GM12878 (cell line): Measurements from ENCODE around the gene SLC25A26. TPM values are rescaled to one million over a fixed set of nuclear protein-coding genes. Genes with fewer than 3 reads are reported as not detected.

ENCODE experiments used
- CEBPB ChIP-seq, 2 experiments: fragments of 150-350 bp in 1 of 2; IDR thresholded peaks; 2 replicates each; pipeline ENCODE4 v1.6.1; 2012 to 2014; ENCODE audit warnings: low read depth in 2 of 2, low read length in 2 of 2, borderline replicate concordance in 1 of 2, inconsistent platforms in 1 of 2
- CHD1 ChIP-seq: IDR thresholded peaks from 2 replicates; pipeline ENCODE4 v1.6.1; 2012; ENCODE audit warnings: low read depth, low read length, improper control_type of control experiment
- CHD2 ChIP-seq: IDR thresholded peaks from 2 replicates; pipeline ENCODE4 v1.6.1; 2011; ENCODE audit warnings: low read depth, low read length, improper control_type of control experiment, borderline replicate concordance
- EGR1 ChIP-seq, 2 experiments: IDR thresholded peaks; 1 replicate in 1 of 2; 2 replicates in 1 of 2; pipeline ENCODE4 v1.6.1; 2011 to 2012; ENCODE audit warnings: low read depth in 2 of 2, low read length in 2 of 2, borderline replicate concordance in 1 of 2, mild to moderate bottlenecking in 1 of 2, moderate library complexity in 1 of 2
- FOS ChIP-seq: IDR thresholded peaks from 3 replicates; pipeline ENCODE4 v1.6.1; 2011; ENCODE audit warnings: borderline replicate concordance; ENCODE audit not compliant: insufficient read length; ENCODE audit errors: extremely low read depth
- IKZF1 ChIP-seq: fragments of 450-650 bp; conservative IDR thresholded peaks from 2 replicates; pipeline ENCODE4 v1.6.1; 2017; ENCODE audit warnings: antibody characterized with exemption, mild to moderate bottlenecking
- MTA2 ChIP-seq: fragments of 450-650 bp; IDR thresholded peaks from 2 replicates; pipeline ENCODE4 v1.6.1; 2016; ENCODE audit warnings: low read depth, mild to moderate bottlenecking, moderate library complexity
- RBBP5 ChIP-seq: fragments of 200-600 bp; sonication (generic); conservative IDR thresholded peaks from 2 replicates; pipeline ENCODE4 v1.6.1; 2016
- RELA ChIP-seq: fragments of 450-650 bp; IDR thresholded peaks from 2 replicates; pipeline ENCODE4 v1.8.0; 2014; ENCODE audit warnings: borderline replicate concordance; ENCODE audit not compliant: partially characterized antibody
- WRNIP1 ChIP-seq: IDR thresholded peaks from 2 replicates; pipeline ENCODE4 v1.6.1; 2011; ENCODE audit warnings: low read depth, low read length, improper control_type of control experiment, borderline replicate concordance
- ZNF207 ChIP-seq: fragments of 450-650 bp; IDR thresholded peaks from 2 replicates; pipeline ENCODE4 v1.6.1; 2014; ENCODE audit warnings: antibody characterized with exemption, mild to moderate bottlenecking, borderline replicate concordance
- polyA plus RNA-seq, 11 experiments: library from polyadenylated mRNA; depleted of rRNA in 4 of 11; unstranded in 6 of 11; stranded (reverse) in 5 of 11; fragments of >200 nt; fragmentation: Nextera tagmentation in 4 of 11; fragmentation: Illumina TruSeq in 1 of 11; extraction: Ambion mirVana in 4 of 11; extraction: Trizol in 1 of 11; gene quantifications; 1 replicate in 1 of 11; 2 replicates in 10 of 11; pipeline versions ENCODE4 v1.2.1 to v1.2.3, GENCODE V29; 2011 to 2016; ENCODE audit warnings: inconsistent platforms in 2 of 11, missing spikeins in 2 of 11, low read depth in 1 of 11
- total RNA-seq, 4 experiments: library from RNA; depleted of rRNA in 3 of 4; stranded (reverse); fragments of >200 nt in 3 of 4; fragmentation: Illumina TruSeq in 1 of 4; extraction: Trizol in 1 of 4; gene quantifications; 2 replicates each; pipeline versions ENCODE4 v1.2.1 to v1.2.3, GENCODE V29; 2013 to 2021
- TF ChIP-seq, protein P1 (sequence below): IDR thresholded peaks from 2 replicates; pipeline ENCODE4 v1.6.1; 2011; ENCODE audit warnings: borderline replicate concordance, low read depth, mild to moderate bottlenecking, moderate library complexity, low read length; ENCODE audit not compliant: insufficient read depth, poor library complexity, severe bottlenecking
- TF ChIP-seq, protein P2 (sequence below): fragments of 450-650 bp; IDR thresholded peaks from 2 replicates; pipeline ENCODE4 v1.6.1; 2016; ENCODE audit warnings: mild to moderate bottlenecking
- TF ChIP-seq, protein P3 (sequence below): fragments of 150-350 bp; IDR thresholded peaks from 2 replicates; pipeline ENCODE4 v1.6.1; 2016; ENCODE audit warnings: low read depth, low read length
- TF ChIP-seq, protein P4 (sequence below): fragments of 450-650 bp; conservative IDR thresholded peaks from 2 replicates; pipeline ENCODE4 v1.6.1; 2017; ENCODE audit warnings: mild to moderate bottlenecking, moderate library complexity
- TF ChIP-seq, protein P5 (sequence below): fragments of 450-650 bp; IDR thresholded peaks from 2 replicates; pipeline ENCODE4 v1.6.1; 2014; ENCODE audit warnings: mild to moderate bottlenecking

SLC25A26 gene
- total and polyA plus RNA-seq, 10 of the 15 experiments (the other 5 are each of a cell fraction or from before 2014, with no cell fraction given) = 14.6 to 49.7 (median 24.9) TPM

DNA sequence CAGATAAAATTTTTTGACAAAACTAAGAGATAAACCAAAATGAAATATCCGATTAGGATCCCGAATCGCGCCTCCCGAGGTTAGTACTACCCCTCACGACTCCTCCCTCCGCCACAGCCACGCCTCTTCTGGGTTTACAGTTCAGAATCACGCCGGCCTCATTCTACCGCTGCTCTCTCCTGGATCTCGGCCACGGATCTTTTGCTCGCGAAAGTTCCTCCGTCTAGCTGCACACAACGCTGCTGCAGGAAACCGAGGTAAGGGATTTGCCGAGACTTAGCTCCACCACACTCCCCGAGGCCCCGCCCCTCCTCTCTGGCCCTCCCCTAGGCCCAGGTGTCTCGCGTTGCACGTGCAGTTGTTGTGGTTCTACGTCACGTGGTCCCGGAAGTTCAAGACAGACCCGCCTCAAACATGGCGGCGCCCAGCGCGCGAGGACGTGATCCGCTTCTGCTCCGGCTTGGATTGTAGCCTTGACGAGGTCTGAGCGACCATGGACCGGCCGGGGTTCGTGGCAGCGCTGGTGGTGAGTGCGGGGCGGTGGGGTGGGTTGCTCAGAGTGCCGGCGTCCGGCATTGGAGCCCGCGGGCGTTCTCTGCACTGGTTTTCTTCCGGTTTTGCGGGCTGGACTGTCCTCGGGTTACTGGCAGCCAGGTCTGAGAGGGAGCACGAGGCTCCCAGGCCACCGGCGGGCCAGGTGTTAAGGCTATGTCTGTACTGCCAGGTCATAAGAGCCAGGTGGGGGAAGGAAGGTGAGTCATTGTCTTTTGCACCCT is at the start of gene SLC25A26 (continued):
- TF ChIP-seq, protein P1, sequence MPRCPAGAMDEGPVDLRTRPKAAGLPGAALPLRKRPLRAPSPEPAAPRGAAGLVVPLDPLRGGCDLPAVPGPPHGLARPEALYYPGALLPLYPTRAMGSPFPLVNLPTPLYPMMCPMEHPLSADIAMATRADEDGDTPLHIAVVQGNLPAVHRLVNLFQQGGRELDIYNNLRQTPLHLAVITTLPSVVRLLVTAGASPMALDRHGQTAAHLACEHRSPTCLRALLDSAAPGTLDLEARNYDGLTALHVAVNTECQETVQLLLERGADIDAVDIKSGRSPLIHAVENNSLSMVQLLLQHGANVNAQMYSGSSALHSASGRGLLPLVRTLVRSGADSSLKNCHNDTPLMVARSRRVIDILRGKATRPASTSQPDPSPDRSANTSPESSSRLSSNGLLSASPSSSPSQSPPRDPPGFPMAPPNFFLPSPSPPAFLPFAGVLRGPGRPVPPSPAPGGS = no peak
- TF ChIP-seq MTA2 = no peak
- no peak for TF ChIP-seq CHD1
- no peak for TF ChIP-seq ZNF207
- TF ChIP-seq WRNIP1 = 0 out of 2 replicates have a peak, but pooled peaks have one; percentile 53
- no peak for TF ChIP-seq RBBP5
- peak; percentile 38 for TF ChIP-seq RELA
- TF ChIP-seq IKZF1 = peak; percentile 64
- TF ChIP-seq, protein P2, sequence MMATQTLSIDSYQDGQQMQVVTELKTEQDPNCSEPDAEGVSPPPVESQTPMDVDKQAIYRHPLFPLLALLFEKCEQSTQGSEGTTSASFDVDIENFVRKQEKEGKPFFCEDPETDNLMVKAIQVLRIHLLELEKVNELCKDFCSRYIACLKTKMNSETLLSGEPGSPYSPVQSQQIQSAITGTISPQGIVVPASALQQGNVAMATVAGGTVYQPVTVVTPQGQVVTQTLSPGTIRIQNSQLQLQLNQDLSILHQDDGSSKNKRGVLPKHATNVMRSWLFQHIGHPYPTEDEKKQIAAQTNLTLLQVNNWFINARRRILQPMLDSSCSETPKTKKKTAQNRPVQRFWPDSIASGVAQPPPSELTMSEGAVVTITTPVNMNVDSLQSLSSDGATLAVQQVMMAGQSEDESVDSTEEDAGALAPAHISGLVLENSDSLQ = peak; percentile 48; the same call in 1 of the 2 replicates
- TF ChIP-seq, protein P3, sequence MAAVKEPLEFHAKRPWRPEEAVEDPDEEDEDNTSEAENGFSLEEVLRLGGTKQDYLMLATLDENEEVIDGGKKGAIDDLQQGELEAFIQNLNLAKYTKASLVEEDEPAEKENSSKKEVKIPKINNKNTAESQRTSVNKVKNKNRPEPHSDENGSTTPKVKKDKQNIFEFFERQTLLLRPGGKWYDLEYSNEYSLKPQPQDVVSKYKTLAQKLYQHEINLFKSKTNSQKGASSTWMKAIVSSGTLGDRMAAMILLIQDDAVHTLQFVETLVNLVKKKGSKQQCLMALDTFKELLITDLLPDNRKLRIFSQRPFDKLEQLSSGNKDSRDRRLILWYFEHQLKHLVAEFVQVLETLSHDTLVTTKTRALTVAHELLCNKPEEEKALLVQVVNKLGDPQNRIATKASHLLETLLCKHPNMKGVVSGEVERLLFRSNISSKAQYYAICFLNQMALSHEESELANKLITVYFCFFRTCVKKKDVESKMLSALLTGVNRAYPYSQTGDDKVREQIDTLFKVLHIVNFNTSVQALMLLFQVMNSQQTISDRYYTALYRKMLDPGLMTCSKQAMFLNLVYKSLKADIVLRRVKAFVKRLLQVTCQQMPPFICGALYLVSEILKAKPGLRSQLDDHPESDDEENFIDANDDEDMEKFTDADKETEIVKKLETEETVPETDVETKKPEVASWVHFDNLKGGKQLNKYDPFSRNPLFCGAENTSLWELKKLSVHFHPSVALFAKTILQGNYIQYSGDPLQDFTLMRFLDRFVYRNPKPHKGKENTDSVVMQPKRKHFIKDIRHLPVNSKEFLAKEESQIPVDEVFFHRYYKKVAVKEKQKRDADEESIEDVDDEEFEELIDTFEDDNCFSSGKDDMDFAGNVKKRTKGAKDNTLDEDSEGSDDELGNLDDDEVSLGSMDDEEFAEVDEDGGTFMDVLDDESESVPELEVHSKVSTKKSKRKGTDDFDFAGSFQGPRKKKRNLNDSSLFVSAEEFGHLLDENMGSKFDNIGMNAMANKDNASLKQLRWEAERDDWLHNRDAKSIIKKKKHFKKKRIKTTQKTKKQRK = no peak
- TF ChIP-seq, protein P4, sequence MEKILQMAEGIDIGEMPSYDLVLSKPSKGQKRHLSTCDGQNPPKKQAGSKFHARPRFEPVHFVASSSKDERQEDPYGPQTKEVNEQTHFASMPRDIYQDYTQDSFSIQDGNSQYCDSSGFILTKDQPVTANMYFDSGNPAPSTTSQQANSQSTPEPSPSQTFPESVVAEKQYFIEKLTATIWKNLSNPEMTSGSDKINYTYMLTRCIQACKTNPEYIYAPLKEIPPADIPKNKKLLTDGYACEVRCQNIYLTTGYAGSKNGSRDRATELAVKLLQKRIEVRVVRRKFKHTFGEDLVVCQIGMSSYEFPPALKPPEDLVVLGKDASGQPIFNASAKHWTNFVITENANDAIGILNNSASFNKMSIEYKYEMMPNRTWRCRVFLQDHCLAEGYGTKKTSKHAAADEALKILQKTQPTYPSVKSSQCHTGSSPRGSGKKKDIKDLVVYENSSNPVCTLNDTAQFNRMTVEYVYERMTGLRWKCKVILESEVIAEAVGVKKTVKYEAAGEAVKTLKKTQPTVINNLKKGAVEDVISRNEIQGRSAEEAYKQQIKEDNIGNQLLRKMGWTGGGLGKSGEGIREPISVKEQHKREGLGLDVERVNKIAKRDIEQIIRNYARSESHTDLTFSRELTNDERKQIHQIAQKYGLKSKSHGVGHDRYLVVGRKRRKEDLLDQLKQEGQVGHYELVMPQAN = peak; percentile 97
- no peak for TF ChIP-seq CEBPB (IDR thresholded peaks at IDR 0.05; ENCODE audit: borderline replicate concordance in 1 of 2, low read depth in 2 of 2, low read length in 2 of 2)
- 0 out of 3 replicates have a peak, but pooled peaks of 1 of the 2 experiments have one; percentile 45 for TF ChIP-seq EGR1 (IDR thresholded peaks at IDR 0.05; ENCODE audit: borderline replicate concordance in 1 of 2, low read depth in 2 of 2, low read length in 2 of 2)
- peak; percentile 98 for TF ChIP-seq CHD2
- TF ChIP-seq, protein P5, sequence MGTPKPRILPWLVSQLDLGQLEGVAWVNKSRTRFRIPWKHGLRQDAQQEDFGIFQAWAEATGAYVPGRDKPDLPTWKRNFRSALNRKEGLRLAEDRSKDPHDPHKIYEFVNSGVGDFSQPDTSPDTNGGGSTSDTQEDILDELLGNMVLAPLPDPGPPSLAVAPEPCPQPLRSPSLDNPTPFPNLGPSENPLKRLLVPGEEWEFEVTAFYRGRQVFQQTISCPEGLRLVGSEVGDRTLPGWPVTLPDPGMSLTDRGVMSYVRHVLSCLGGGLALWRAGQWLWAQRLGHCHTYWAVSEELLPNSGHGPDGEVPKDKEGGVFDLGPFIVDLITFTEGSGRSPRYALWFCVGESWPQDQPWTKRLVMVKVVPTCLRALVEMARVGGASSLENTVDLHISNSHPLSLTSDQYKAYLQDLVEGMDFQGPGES = 0 out of 2 replicates have a peak, but pooled peaks have one; percentile 15
- TF ChIP-seq FOS = no peak
